HG03442 (cell line): ENCODE data around the gene HK3.

ENCODE experiments used
- ATAC-seq: cut with Tn5 transposase; IDR thresholded peaks from one replicate; pipeline ENCODE4 v1.9.1; 2021; ENCODE audit warnings: mild to moderate bottlenecking, moderate library complexity; ENCODE audit not compliant: unreplicated experiment

Gene HK3

GRCh38 chr5:176851380-176851779 is 47.8 kb downstream of the HK3 start:
- no peak for ATAC-seq

DNA sequence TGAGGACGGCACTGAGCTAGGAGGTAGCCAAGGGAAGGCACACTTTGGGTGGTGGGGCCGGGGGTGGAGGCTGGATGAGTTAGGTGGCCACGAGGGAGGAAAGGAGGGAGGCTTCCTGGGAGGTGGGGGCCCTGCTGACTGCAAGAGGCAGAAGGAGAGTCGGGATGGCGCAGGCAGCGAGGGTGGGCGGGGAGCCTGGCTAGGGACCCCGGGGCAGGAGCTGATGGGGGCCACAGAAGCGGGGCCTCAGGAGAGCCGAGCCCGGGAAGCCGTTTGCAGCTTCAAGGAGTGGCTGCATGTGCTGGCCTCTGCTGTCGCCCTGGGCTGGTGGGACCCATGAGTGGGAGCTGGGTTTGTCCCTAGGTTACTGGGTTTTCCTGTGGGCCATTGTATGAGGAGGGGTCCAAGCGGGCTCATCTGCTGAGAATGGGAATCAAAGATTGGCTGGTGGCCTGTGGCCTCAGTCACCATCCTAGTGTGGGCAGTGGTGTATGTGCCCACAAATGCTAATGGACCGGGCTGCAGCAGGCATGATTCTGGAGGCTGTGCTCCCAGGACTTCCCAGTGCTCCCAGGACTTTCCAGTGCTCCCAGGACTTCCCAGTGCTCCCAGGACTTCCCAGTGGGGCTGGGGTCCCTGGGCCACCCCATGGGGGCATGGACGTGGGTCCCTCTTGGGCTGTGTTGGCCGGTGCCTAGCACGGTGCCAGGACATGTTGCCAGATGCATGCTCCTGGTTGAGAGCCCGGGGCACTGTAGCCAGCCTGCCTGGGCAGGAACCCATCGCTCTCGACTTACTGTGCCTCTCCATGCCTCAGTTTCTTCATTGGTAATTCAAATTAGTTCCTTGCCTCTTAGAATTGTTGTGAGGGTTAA is 48.5 kb downstream of the HK3 start:
- no peak for ATAC-seq

DNA sequence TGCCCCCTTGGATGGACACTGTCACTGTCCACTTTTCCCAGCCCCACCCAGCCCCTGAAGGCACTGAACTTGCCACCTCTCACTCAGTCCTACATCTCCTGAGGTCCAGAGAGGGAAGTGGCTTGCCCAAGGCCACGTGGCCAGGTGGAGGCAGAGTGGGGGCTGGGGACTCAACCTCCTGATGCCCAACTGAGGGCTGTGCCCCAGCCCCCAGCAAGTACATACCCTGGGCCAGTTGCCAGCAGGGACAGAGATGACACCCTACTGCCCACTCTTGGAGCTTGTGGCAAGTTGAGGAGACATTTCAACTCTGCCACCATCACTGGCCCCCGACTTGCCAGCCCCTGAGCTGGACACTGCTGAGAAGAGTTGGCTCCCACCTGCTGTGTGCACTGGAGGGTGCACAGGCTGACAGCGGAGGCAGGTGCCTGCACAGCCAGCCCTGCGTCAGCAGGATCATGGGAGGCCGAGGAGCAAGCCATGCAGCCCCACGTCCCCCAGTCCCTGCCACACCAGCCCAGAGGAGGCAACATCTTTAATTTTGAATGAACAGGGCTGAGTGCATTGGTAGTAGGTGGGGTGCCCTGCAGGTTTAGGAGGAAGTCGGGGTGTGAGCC is 49.4 kb downstream of the HK3 start:
- ATAC-seq = no peak

- ATAC-seq = no peak
Measured at GRCh38 chr5:176848651-176849050, 50.5 kb downstream of the HK3 start.

- no peak for ATAC-seq
Measured at GRCh38 chr5:176847726-176848290, 51.3 kb downstream of the HK3 start.

- ATAC-seq = no peak
Measured at GRCh38 chr5:176847148-176847547, 52.0 kb downstream of the HK3 start.

DNA sequence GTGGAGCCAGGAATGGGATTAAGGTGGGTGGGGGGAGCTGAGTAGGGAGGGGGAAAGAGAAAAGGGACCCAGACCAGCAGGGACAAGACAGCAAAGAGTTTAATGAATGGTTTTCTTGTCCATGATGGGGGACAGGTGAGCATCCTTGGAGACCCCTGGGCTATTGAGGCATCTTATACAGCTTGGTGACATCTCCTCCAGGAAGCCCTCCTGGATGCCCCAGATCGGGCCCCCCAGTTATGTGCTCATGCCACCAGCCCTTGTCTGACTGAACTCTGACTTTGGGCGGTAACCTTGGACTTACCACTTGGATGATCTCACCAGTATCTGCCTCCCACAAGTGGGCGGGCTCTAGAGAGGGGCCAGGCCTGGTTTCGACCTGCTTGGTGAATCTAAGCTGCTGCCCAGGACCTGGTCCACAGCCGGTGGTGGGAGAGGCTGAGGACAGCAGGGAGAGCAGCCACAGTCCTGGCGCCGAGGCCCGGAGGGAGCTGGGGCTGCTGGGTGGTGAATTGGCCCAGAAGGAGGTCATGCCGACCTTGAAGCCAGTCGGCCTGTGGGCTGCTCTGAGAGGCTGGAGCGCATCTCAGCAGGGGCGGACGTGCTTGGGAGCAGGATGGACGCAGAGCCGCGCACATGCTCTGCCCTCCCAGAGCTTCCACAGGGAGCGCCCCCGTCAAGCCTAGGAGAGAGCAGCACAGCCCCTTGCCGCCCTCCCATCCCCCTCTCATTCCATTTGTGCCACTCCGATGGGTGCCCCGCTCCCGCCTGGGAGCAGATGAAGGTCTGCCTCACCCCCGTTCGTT is 52.6 kb downstream of the HK3 start:
- ATAC-seq = no peak

DNA sequence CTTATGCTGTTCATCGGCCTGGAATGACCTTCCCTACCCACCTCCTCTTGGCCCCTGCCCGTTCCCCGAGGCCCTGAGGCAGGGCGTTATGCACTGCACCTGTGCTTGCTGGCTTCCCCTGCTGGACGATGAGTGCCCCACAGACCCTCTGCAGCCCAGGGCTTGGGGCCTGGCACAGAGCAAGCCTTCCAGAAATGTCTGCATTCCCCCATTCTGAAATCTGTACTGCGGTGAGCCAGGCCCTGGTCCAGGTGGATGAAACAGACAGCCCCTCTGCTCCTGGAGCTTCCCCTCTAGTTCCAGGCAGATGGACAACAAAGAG is 53.8 kb downstream of the HK3 start:
- no peak for ATAC-seq

DNA sequence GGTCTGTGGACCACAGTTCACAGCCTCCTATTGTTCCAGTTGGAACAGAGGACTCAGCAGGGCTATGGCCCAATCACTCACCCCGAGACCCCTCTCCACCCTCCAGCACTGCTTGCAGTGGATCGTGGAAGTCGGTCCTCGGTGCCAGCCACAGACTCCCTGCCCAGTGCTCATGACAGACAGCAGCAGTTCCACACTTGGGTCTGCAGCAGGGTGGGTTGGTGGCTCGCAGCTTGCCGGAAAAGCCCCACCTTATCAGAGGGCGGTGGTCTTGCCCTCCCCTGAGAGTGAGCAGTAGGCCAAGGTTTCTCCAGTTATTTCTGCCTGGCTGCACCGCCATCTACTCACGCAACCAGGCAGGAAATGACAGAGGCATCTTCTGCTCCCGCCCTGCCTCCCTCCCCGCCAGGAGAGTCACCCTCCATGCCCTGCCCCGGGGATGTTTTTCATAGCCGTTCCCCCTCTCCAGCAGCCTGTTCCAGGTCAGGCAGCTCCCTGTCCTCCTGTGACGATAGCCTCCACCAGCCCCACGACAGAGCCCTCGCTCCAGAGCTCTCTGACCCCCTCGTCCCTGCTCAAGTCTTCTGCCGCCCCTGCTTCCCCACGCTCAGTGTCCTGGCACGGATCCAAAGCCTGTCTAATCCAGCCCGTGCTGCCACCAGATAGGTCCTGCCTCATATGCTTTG is 54.3 kb downstream of the HK3 start:
- no peak for ATAC-seq

DNA sequence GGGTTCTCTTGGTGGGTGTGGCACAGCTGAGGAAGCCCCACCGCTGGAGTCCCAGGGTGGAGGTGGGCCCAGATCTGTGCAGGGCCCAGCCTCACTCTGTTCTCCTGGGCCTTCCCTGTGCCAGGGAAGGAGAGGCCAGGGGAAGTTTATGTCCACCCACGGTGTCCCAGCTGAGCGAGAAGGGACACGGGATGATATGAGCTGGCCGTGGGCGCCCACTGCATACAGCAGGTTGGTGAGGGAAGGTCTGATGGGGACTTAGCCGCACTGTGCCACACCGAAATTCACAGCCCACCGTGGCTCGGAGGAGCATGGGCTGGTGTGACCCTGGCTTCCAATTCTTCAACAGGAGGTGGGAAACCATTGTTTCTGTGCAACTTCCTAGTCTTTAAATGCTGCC is 54.9 kb downstream of the HK3 start:
- no peak for ATAC-seq

DNA sequence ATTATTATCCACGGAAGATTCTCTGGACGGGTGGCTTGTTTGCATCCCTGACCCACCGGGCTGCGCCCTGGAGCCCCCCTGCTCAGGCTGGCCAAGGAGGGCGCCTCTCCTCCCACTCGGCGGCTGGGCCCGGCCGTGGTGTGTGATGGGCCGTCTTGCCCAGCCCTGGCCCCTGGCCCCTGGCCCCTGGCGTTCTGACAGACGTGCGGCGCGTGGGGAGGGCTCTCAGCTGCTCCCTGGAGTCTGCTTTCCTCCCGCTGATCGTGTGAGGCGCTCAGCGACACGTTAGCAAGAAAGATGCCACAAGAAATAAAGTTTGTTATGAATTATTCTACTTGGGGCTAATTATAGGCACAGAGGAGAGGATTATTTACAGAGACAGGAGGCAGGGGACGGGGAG is 55.5 kb downstream of the HK3 start:
- ATAC-seq = no peak

GRCh38 chr5:176837707-176838115 is 61.4 kb downstream of the HK3 start:
- no peak for ATAC-seq

- ATAC-seq = no peak
Measured at GRCh38 chr5:176836811-176837706, 62.1 kb downstream of the HK3 start.

GRCh38 chr5:176835918-176836317 is 63.2 kb downstream of the HK3 start:
- no peak for ATAC-seq

DNA sequence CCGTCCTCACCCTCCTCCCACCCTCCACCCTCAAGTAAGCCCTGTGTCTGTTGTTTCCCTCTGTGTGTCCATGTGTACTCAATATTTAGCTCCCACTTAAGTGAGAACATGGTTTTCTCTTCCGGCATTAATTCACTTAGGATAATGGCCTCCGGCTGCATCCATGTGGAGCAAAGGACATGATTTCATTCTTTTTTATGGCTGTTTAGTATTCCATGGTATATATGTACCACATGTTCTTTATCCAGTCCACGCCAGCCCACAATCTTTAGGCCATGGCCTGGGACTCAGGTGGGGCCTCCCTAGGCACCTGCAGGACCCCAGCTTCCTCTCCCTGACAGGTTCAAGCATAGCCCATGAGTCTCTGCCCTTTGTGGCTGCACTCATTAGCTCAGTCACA is 65.9 kb downstream of the HK3 start:
- ATAC-seq = no peak

DNA sequence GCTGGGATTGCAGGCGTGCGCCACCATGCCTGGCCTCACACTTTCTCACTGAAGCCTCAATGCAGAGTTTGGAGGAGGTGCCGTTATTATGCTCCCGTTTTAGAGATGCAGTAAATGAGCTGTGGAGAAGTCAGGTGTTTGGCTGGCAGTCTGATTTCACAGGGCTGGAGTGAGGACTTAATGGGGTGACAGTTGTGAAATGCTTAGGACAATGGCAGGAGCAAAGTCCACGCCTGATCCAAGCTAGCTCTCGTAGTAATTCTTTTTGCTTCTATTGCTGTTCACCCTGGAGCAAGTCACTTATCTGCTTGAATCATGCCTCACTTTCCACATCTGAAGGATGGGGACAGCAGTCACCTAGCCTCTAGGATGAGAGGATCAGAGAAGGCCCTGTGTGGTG is 67.0 kb downstream of the HK3 start:
- ATAC-seq = no peak

- no peak for ATAC-seq
Measured at GRCh38 chr5:176831425-176831824, 67.7 kb downstream of the HK3 start.

GRCh38 chr5:176830995-176831423 is 68.1 kb downstream of the HK3 start:
- no peak for ATAC-seq
